GM23248 (cell line): Measurements from ENCODE around the gene LVRN. TPM values are rescaled to one million over a fixed set of nuclear protein-coding genes. Genes with fewer than 3 reads are reported as not detected.

Source experiments
- DNase-seq: peaks from one replicate; pipeline ENCODE4 v3.0.0-alpha.2; 2015
- H2AFZ ChIP-seq: fragments of 200-600 bp; sonication (generic); 2 replicates; pipeline ENCODE4 v1.6.1; 2016; ENCODE audit warnings: antibody characterized with exemption
- H3F3A ChIP-seq: fragments of 200-600 bp; sonication (generic); 2 replicates; pipeline ENCODE4 v1.6.1; 2016; ENCODE audit warnings: mild to moderate bottlenecking, antibody characterized with exemption, mixed run types; ENCODE audit not compliant: insufficient read depth
- H3K27ac ChIP-seq: fragments of 200-600 bp; sonication (generic); 2 replicates; pipeline ENCODE4 v1.5.1; 2016; ENCODE audit warnings: mild to moderate bottlenecking
- H3K27me3 ChIP-seq: fragments of 200-600 bp; sonication (generic); replicated peaks from 2 replicates; pipeline ENCODE4 v1.6.1; 2016; ENCODE audit warnings: mild to moderate bottlenecking; ENCODE audit not compliant: insufficient read depth
- H3K36me3 ChIP-seq: fragments of 200-600 bp; sonication (generic); 2 replicates; pipeline ENCODE4 v1.6.1; 2016; ENCODE audit warnings: low read depth, mild to moderate bottlenecking
- H3K4me1 ChIP-seq: fragments of 200-600 bp; sonication (generic); 2 replicates; pipeline ENCODE4 v1.6.1; 2016; ENCODE audit warnings: mild to moderate bottlenecking; ENCODE audit not compliant: insufficient read depth
- H3K4me2 ChIP-seq: fragments of 200-600 bp; sonication (generic); one replicate; pipeline ENCODE4 v1.6.1; 2016; ENCODE audit warnings: mild to moderate bottlenecking; ENCODE audit not compliant: unreplicated experiment
- H3K4me3 ChIP-seq: fragments of 200-600 bp; sonication (generic); 2 replicates; pipeline ENCODE4 v1.5.1; 2016; ENCODE audit warnings: mild to moderate bottlenecking
- H3K79me2 ChIP-seq: fragments of 200-600 bp; sonication (generic); 2 replicates; pipeline ENCODE4 v1.6.1; 2016; ENCODE audit warnings: mild to moderate bottlenecking; ENCODE audit not compliant: insufficient read depth
- H3K9ac ChIP-seq: fragments of 200-600 bp; sonication (generic); 2 replicates; pipeline ENCODE4 v1.6.1; 2016; ENCODE audit warnings: mild to moderate bottlenecking
- H3K9me2 ChIP-seq: fragments of 200-600 bp; sonication (generic); 2 replicates; pipeline ENCODE4 v1.6.1; 2016; ENCODE audit warnings: mixed run types, mild to moderate bottlenecking, moderate library complexity; ENCODE audit not compliant: insufficient read depth
- H3K9me3 ChIP-seq: fragments of 200-600 bp; sonication (generic); one replicate; pipeline ENCODE4 v1.6.1; 2017; ENCODE audit warnings: low read depth
- H4K20me1 ChIP-seq: fragments of 200-600 bp; sonication (generic); 2 replicates; pipeline ENCODE4 v1.6.0; 2016; ENCODE audit not compliant: insufficient read depth
- EZH2 ChIP-seq: fragments of 200-600 bp; sonication (generic); IDR thresholded peaks from 2 replicates; pipeline ENCODE4 v1.6.1; 2018; ENCODE audit warnings: antibody characterized with exemption, mild to moderate bottlenecking; ENCODE audit not compliant: insufficient read depth, poor library complexity, severe bottlenecking
- EZH2phosphoT487 ChIP-seq: fragments of 200-600 bp; sonication (generic); IDR thresholded peaks from 2 replicates; pipeline ENCODE4 v1.6.1; 2018; ENCODE audit warnings: antibody characterized with exemption, moderate library complexity, mild to moderate bottlenecking, low read depth; ENCODE audit not compliant: insufficient read depth
- WGBS, 2 experiments: methylation state at CpG; one replicate each; pipeline ENCODE4 v1.1.6; 2015 to 2017; ENCODE audit warnings: low lambda C conversion rate in 2 of 2, low coverage in 1 of 2; ENCODE audit errors: missing lambda C conversion rate in 2 of 2; 5-methylcytosine and 5-hydroxymethylcytosine counted together
- in situ Hi-C: fragments of 300-500 bp; cut with MboI; formaldehyde crosslinking; loops from 2 replicates; pipeline ENCODE4 v1.15.0; 2020
- polyA plus RNA-seq: library from polyadenylated mRNA; unstranded; fragments of >200 nt; fragmentation: Nextera tagmentation; extraction: Ambion mirVana; gene quantifications from 2 replicates; pipeline ENCODE4 v1.2.1, GENCODE V29; 2016
- total RNA-seq: library from RNA; depleted of rRNA; stranded (reverse); fragments of >200 nt; shearing (Covaris generic); gene quantifications from 2 replicates; pipeline ENCODE4 v1.2.3, GENCODE V29; 2014

The LVRN gene
- total and polyA plus RNA-seq, 2 experiments from 2014 or later: 0.18 to 0.32 TPM

DNA sequence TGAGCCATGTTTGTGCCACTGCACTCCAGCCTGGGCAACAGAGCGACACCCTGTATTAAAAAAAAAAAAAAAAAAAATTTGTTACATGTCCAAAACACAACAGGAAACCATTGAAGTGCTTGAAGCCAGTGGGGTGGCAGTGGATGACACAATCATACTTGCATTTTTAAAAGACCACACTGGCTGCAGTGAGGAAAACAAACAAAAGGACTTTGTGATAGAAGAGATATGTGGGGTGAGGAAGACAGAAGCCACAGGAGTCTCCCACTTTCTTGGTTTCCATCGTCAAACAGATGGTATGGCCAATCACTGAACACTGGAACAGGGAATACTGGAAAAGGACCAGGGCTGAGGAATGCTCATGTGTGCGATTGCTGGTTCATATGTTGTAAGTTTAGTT, 101.7 kb downstream of the LVRN start:
- Histone ChIP-seq H3K9me2 (no peaks in the 10 kb centered on the region), H3K4me3 (no peak overlapping the region), H3F3A (no peaks in the 10 kb centered on the region)

DNA sequence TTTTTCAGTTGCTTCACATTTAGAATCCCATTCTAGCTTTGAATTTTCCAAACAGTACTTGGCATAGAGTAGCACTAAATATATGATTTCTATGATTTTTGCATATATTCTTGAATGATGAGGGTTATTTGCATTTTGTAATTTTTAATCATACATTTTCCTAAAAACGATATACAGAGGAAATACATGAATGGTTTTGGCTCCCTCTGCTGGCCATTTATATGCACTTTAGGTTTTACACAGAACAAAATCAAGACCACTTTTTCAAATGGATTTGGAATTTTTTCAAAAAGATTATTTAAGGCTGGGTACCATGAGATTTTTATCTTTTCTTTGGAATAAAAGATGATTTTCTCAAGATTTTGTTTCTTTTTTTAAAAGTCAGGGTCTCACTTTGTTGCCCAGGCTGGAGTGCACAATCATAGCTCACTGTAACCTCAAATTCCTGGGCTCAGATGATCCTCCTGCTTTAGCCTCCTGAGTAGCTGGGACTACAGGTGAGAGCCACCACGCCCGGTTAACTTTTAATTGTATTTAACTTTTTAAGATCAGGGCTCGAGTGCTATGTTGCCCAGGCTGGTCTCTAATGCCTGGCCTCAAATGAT, 105.9 kb downstream of the LVRN start:
- Histone ChIP-seq H3K9ac (no peak overlapping the region), H3K27me3 (no peaks in the 10 kb centered on the region), H3K79me2 (no peaks in the 10 kb centered on the region), H3F3A (no peaks in the 10 kb centered on the region), H3K36me3 (no peaks in the 10 kb centered on the region), H3K9me3 (no peaks in the 10 kb centered on the region), H4K20me1 (no peaks in the 10 kb centered on the region), H3K4me3 (no peak overlapping the region), H2AFZ (peak overlapping the region; percentile 14; the same call in 1 of the 2 replicates), H3K9me2 (no peaks in the 10 kb centered on the region), H3K4me2 (no peak overlapping the region), H3K4me1 (no peaks in the 10 kb centered on the region), H3K27ac (no peak overlapping the region)
- TF ChIP-seq EZH2phosphoT487 (no peak), EZH2 (no peak)
- peak; percentile 75 for DNase-seq
- in situ Hi-C loops: loop anchor here (10.0 to 25.0 kb wide), 2 partner anchors 183 to 756 kb away; no protein-coding TSS in a partner anchor
- WGBS, 2 experiments: 2 to 8% methylated on average over 4 of the region's 4 CpGs

More for the DNA sequence above, 101.7 kb downstream of the LVRN start:
- Histone ChIP-seq H2AFZ (no peak overlapping the region), H3K36me3 (no peaks in the 10 kb centered on the region), H3K27me3 (no peaks in the 10 kb centered on the region), H3K4me2 (no peak overlapping the region), H4K20me1 (no peaks in the 10 kb centered on the region), H3K27ac (no peak overlapping the region), H3K9me3 (no peaks in the 10 kb centered on the region), H3K79me2 (no peaks in the 10 kb centered on the region), H3K4me1 (no peaks in the 10 kb centered on the region), H3K9ac (no peak overlapping the region)
- no peak for TF ChIP-seq EZH2phosphoT487
- TF ChIP-seq EZH2: no peak
- in situ Hi-C loops: loop anchor here (10.0 to 25.0 kb wide), 2 partner anchors 179 to 752 kb away; no protein-coding TSS in a partner anchor
- 36 to 41% methylated on average over 3 of the region's 3 CpGs for WGBS, 2 experiments
- DNase-seq: no peak

DNA sequence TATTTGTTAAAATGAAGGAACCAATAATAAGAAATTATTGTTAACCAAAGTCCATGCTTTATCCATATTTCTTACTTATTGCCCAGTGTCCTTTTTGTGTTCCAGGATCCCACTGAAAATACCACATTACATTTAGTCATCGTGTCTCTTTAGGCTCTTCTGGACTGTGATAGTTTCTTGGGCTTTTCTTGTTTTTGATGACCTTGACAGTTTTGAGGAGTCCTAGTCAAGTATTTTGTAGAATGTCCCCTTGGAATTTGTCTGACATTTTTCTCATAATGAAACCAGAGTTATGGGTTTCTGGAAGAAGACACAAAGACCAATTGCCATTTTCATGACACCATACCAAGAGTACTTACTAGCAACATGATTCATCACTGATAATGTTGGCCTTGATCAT, 108.9 kb downstream of the LVRN start:
- Histone ChIP-seq H3F3A (no peaks in the 10 kb centered on the region), H3K4me2 (no peak overlapping the region), H3K27me3 (no peaks in the 10 kb centered on the region), H4K20me1 (no peaks in the 10 kb centered on the region), H3K79me2 (no peaks in the 10 kb centered on the region), H3K9ac (no peak overlapping the region), H3K4me1 (no peaks in the 10 kb centered on the region), H3K27ac (no peak overlapping the region), H3K9me2 (no peaks in the 10 kb centered on the region), H3K36me3 (no peaks in the 10 kb centered on the region), H2AFZ (no peak overlapping the region), H3K9me3 (no peaks in the 10 kb centered on the region), H3K4me3 (no peak overlapping the region)
- TF ChIP-seq EZH2phosphoT487: no peak
- WGBS, 2 experiments: 38 to 55% methylated on average over 1 of the region's 1 CpG
- DNase-seq: no peak
- in situ Hi-C loops: loop anchor here (25.0 kb wide), 1 partner anchor 759 kb away; no protein-coding TSS in a partner anchor

- no peak overlapping the region for H3K4me2 ChIP-seq
- no peaks in the 10 kb centered on the region for H3K9me3 ChIP-seq
- H2AFZ ChIP-seq: no peak overlapping the region
- H3K4me3 ChIP-seq: no peak overlapping the region
- 48 to 53% methylated on average over 6 of the region's 6 CpGs for WGBS, 2 experiments
- no peaks in the 10 kb centered on the region for H3K9me2 ChIP-seq
- H4K20me1 ChIP-seq: no peaks in the 10 kb centered on the region
- H3K4me1 ChIP-seq: no peaks in the 10 kb centered on the region
- H3K27me3 ChIP-seq: no peaks in the 10 kb centered on the region
- H3K36me3 ChIP-seq: no peaks in the 10 kb centered on the region
- H3K27ac ChIP-seq: no peak overlapping the region
- no peak for DNase-seq
- no peak for TF ChIP-seq EZH2
- TF ChIP-seq EZH2phosphoT487: no peak
- in situ Hi-C loops: no loop called here
- no peaks in the 10 kb centered on the region for H3F3A ChIP-seq
- no peaks in the 10 kb centered on the region for H3K79me2 ChIP-seq
- no peak overlapping the region for H3K9ac ChIP-seq
These were observed 113.0 kb downstream of the LVRN start for GRCh38 chr5:116075191-116075831.
